H1 (cell line): ENCODE results near the gene PSMB3. TPM values are rescaled to one million over a fixed set of nuclear protein-coding genes. Genes with fewer than 3 reads are reported as not detected.

Experiments used
- CTCF ChIA-PET: fragments of 300-600 bp; sonication (Branson Sonifier 250); formaldehyde crosslinking; loops from one replicate; lab custom pipeline; 2021; ENCODE audit not compliant: partially characterized antibody; lab: Charles Lee
- POLR2A ChIA-PET: fragments of 300-600 bp; sonication (Branson Sonifier 250); formaldehyde crosslinking; loops from one replicate; lab custom pipeline; 2021; ENCODE audit warnings: inconsistent platforms; ENCODE audit not compliant: partially characterized antibody; lab: Charles Lee
- DNase-seq, 2 experiments: peaks; one replicate each; pipeline versions ENCODE4 v3.0.0 to v3.0.0-alpha.2; 2010 to 2022; ENCODE audit warnings: low spot score in 2 of 2, low read depth in 1 of 2, mixed read lengths in 1 of 2
- FAIRE-seq: peaks from 2 replicates; lab custom pipeline; 2011; peaks lifted over from hg19 to GRCh38; lab: Jason Lieb, UNC
- H2AFZ ChIP-seq: 2 replicates; pipeline ENCODE4 v1.8.1; 2012; ENCODE audit warnings: low read length, inconsistent platforms
- H2AK5ac ChIP-seq: 2 replicates; pipeline ENCODE4 v1.6.1; 2013; ENCODE audit warnings: low read depth, low read length
- H2BK120ac ChIP-seq: replicated peaks from 2 replicates; pipeline ENCODE3; 2013; ENCODE audit warnings: low read depth, low read length, inconsistent platforms
- H2BK12ac ChIP-seq: 2 replicates; pipeline ENCODE4 v1.6.1; 2013; ENCODE audit warnings: low read depth, low read length
- H2BK15ac ChIP-seq: 2 replicates; pipeline ENCODE4 v1.6.1; 2013; ENCODE audit warnings: low read length
- H2BK20ac ChIP-seq: 2 replicates; pipeline ENCODE4 v1.6.1; 2013; ENCODE audit warnings: low read length
- H2BK5ac ChIP-seq: 2 replicates; pipeline ENCODE4 v1.6.1; 2013; ENCODE audit warnings: low read depth, low read length
- H3K14ac ChIP-seq: 2 replicates; pipeline ENCODE4 v1.6.1; 2013; ENCODE audit warnings: inconsistent platforms; ENCODE audit not compliant: insufficient read length
- H3K18ac ChIP-seq: 2 replicates; pipeline ENCODE4 v1.6.1; 2013; ENCODE audit warnings: low read length; ENCODE audit errors: extremely low read depth
- H3K23ac ChIP-seq: 2 replicates; pipeline ENCODE4 v1.6.1; 2013; ENCODE audit warnings: inconsistent platforms; ENCODE audit not compliant: insufficient read length
- H3K23me2 ChIP-seq: 2 replicates; pipeline ENCODE4 v1.6.1; 2013; ENCODE audit warnings: low read depth, low read length
- H3K27ac ChIP-seq: 2 replicates; pipeline ENCODE4 v1.6.1; 2011; ENCODE audit warnings: low read depth, low read length, inconsistent platforms
- H3K27me3 ChIP-seq, 4 experiments: replicated peaks in 1 of 4; 1 replicate in 1 of 4; 2 replicates in 3 of 4; pipeline versions ENCODE4 v1.6.1 to v1.8.1; 2011 to 2013; ENCODE audit warnings: low read length in 3 of 4, mild to moderate bottlenecking in 3 of 4, inconsistent platforms in 2 of 4, mixed read lengths in 2 of 4, moderate library complexity in 1 of 4; ENCODE audit not compliant: control insufficient read depth in 3 of 4, insufficient read depth in 3 of 4; ENCODE audit errors: extremely low read depth in 1 of 4
- H3K36me3 ChIP-seq, 4 experiments: 2 replicates each; pipeline versions ENCODE4 v1.6.1 to v1.8.1; 2011 to 2013; ENCODE audit warnings: mild to moderate bottlenecking in 4 of 4, low read length in 3 of 4, moderate library complexity in 2 of 4, control low read depth in 1 of 4, inconsistent platforms in 1 of 4; ENCODE audit not compliant: insufficient read depth in 4 of 4, control insufficient read depth in 2 of 4
- H3K4ac ChIP-seq: replicated peaks from 2 replicates; pipeline ENCODE3; 2013; ENCODE audit warnings: low read length, low read depth, mixed read lengths, inconsistent platforms; ENCODE audit not compliant: insufficient read length
- H3K4me1 ChIP-seq, 4 experiments: replicated peaks in 1 of 4; 1 replicate in 1 of 4; 2 replicates in 3 of 4; pipeline versions ENCODE4 v1.6.1 to v1.8.1; 2011 to 2013; ENCODE audit warnings: low read length in 3 of 4, inconsistent platforms in 2 of 4, mixed read lengths in 1 of 4; ENCODE audit not compliant: insufficient read depth in 4 of 4, control insufficient read depth in 3 of 4
- H3K4me2 ChIP-seq, 2 experiments: 2 replicates each; pipeline versions ENCODE4 v1.6.1 to v1.8.1; 2011 to 2013; ENCODE audit warnings: low read depth in 2 of 2, low read length in 2 of 2, control low read depth in 1 of 2, inconsistent platforms in 1 of 2, mild to moderate bottlenecking in 1 of 2; ENCODE audit not compliant: insufficient read depth in 1 of 2
- H3K4me3 ChIP-seq, 4 experiments: fragments of 200-600, 300-600 bp in 1 of 4; sonication (generic), shearing (Covaris generic), sonication (Bioruptor Twin) in 1 of 4; 2 replicates each; pipeline versions ENCODE4 v1.5.1 to v1.8.1; 2011 to 2016; ENCODE audit warnings: low read length in 4 of 4, low read depth in 3 of 4, control low read depth in 2 of 4, inconsistent platforms in 2 of 4, mild to moderate bottlenecking in 2 of 4, mixed read lengths in 1 of 4, moderate library complexity in 1 of 4; ENCODE audit not compliant: insufficient read depth in 2 of 4; ENCODE audit errors: extremely low read depth in 1 of 4
- H3K56ac ChIP-seq: replicated peaks from 2 replicates; pipeline ENCODE3; 2013; ENCODE audit warnings: low read depth, mild to moderate bottlenecking, mixed read lengths, low read length, inconsistent platforms; ENCODE audit not compliant: insufficient read length
- H3K79me1 ChIP-seq: 2 replicates; pipeline ENCODE4 v1.6.1; 2013; ENCODE audit warnings: low read depth, low read length, control low read depth
- H3K79me2 ChIP-seq, 2 experiments: 2 replicates each; pipeline versions ENCODE4 v1.6.1 to v1.8.1; 2012 to 2013; ENCODE audit warnings: low read length in 2 of 2, mild to moderate bottlenecking in 2 of 2, inconsistent platforms in 1 of 2; ENCODE audit not compliant: insufficient read depth in 2 of 2, control insufficient read depth in 1 of 2
- H3K9ac ChIP-seq, 4 experiments: replicated peaks in 1 of 4; 1 replicate in 1 of 4; 2 replicates in 3 of 4; pipeline versions ENCODE4 v1.6.1 to v1.8.1; 2011 to 2013; ENCODE audit warnings: low read depth in 3 of 4, low read length in 3 of 4, control low read depth in 2 of 4, mild to moderate bottlenecking in 2 of 4, moderate library complexity in 2 of 4, inconsistent platforms in 1 of 4; ENCODE audit errors: extremely low read depth in 1 of 4
- H3K9me3 ChIP-seq, 2 experiments: 2 replicates each; pipeline versions ENCODE4 v1.6.1 to v1.8.1; 2012 to 2013; ENCODE audit warnings: mild to moderate bottlenecking in 2 of 2, moderate library complexity in 2 of 2, control low read depth in 1 of 2, inconsistent platforms in 1 of 2, low read depth in 1 of 2, low read length in 1 of 2, mixed read lengths in 1 of 2; ENCODE audit not compliant: insufficient read depth in 2 of 2
- H4K20me1 ChIP-seq, 2 experiments: replicated peaks in 1 of 2; 2 replicates each; pipeline versions ENCODE3 to v1.8.1; 2011 to 2013; ENCODE audit warnings: inconsistent platforms in 2 of 2, low read length in 2 of 2, mild to moderate bottlenecking in 1 of 2; ENCODE audit not compliant: insufficient read depth in 2 of 2, control insufficient read depth in 1 of 2
- H4K5ac ChIP-seq: 2 replicates; pipeline ENCODE4 v1.6.1; 2013; ENCODE audit warnings: low read length, low read depth, mixed read lengths, inconsistent platforms; ENCODE audit not compliant: insufficient read length
- H4K8ac ChIP-seq: 2 replicates; pipeline ENCODE4 v1.8.0; 2013; ENCODE audit warnings: mild to moderate bottlenecking, moderate library complexity, low read length, inconsistent platforms; ENCODE audit not compliant: insufficient read depth; ENCODE audit errors: extremely low read depth
- H4K91ac ChIP-seq: replicated peaks from 2 replicates; pipeline ENCODE3; 2013; ENCODE audit warnings: low read length, mixed read lengths, inconsistent platforms; ENCODE audit not compliant: insufficient read length
- ATF2 ChIP-seq: IDR thresholded peaks from 2 replicates; pipeline ENCODE4 v1.6.1; 2012; ENCODE audit warnings: low read length, inconsistent platforms
- ATF3 ChIP-seq: IDR thresholded peaks from 2 replicates; pipeline ENCODE4 v1.6.1; 2011; ENCODE audit warnings: low read depth, mild to moderate bottlenecking, low read length; ENCODE audit not compliant: insufficient read depth
- CBX8 ChIP-seq: fragments of 300-800, 300-1000 bp; sonication (generic); IDR thresholded peaks from 2 replicates; pipeline ENCODE4 v1.7.1; 2016; ENCODE audit warnings: low read depth, low read length, borderline replicate concordance
- E2F6 ChIP-seq: IDR thresholded peaks from 2 replicates; pipeline ENCODE4 v1.6.1; 2012; ENCODE audit warnings: inconsistent platforms
- PHF8 ChIP-seq: fragments of 200-600 bp; sonication (generic); conservative IDR thresholded peaks from 2 replicates; pipeline ENCODE4 v1.7.1; 2012; ENCODE audit warnings: low read depth, mild to moderate bottlenecking, inconsistent platforms, low read length, moderate library complexity
- SIN3A ChIP-seq, 2 experiments: IDR thresholded peaks in 1 of 2; conservative IDR thresholded peaks in 1 of 2; 2 replicates each; pipeline ENCODE4 v1.6.1; 2011 to 2012; ENCODE audit warnings: low read length in 2 of 2, improper control_type of control experiment in 1 of 2, low read depth in 1 of 2, mild to moderate bottlenecking in 1 of 2
- SIX5 ChIP-seq: IDR thresholded peaks from 2 replicates; pipeline ENCODE4 v1.6.1; 2011; ENCODE audit warnings: mild to moderate bottlenecking, low read depth, low read length
- TEAD4 ChIP-seq: IDR thresholded peaks from 2 replicates; pipeline ENCODE4 v1.6.1; 2012; ENCODE audit warnings: low read depth, low read length, inconsistent platforms, mixed read lengths
- WGBS, 2 experiments: shearing (Covaris generic) in 1 of 2; methylation state at CpG; one replicate each; pipeline versions ENCODE4 v1.1.6 to v1.1.7; 2013 to 2015; ENCODE audit warnings: low lambda C conversion rate in 2 of 2, mixed read lengths in 2 of 2, inconsistent platforms in 1 of 2, low coverage in 1 of 2, missing lambda C conversion rate in 1 of 2; ENCODE audit not compliant: insufficient replicate concordance in 2 of 2, insufficient coverage in 1 of 2, insufficient read length in 1 of 2; ENCODE audit errors: extremely low coverage in 1 of 2, missing lambda C conversion rate in 1 of 2; 5-methylcytosine and 5-hydroxymethylcytosine counted together
- polyA plus RNA-seq, 7 experiments: library from polyadenylated mRNA; depleted of rRNA in 3 of 7; stranded (reverse) in 5 of 7; unstranded in 2 of 7; fragments of >200 nt in 5 of 7; fragments of 200-250 nt in 2 of 7; gene quantifications; 1 replicate in 5 of 7; 2 replicates in 1 of 7; 4 replicates in 1 of 7; pipeline versions ENCODE4 v1.2.1 to v1.2.3, GENCODE V29; 2011 to 2013; ENCODE audit warnings: missing spikeins in 2 of 7, mixed read lengths in 2 of 7
- total RNA-seq: library from RNA; stranded (reverse); fragmentation: NEBNext Ultra II Directional; extraction: Animal tissue kit (Norgen Biotek cat#: 25700); gene quantifications from 2 replicates; pipeline ENCODE4 v1.2.1, GENCODE V29; 2021

Gene PSMB3
- total and polyA plus RNA-seq, 2 of the 8 experiments (the other 6 are each of a cell fraction or from before 2014, with no cell fraction given), result 291 to 914 TPM

GRCh38 chr17:38729368-38729885, 23.1 kb upstream of the PSMB3 start:
- Histone ChIP-seq H3K23ac (no peak overlapping the region), H4K8ac (peak overlapping the region; percentile 92), H3K79me2 (no peaks in the 10 kb centered on the region), H2BK20ac (no peak overlapping the region), H3K23me2 (peaks cover 9% of the 10 kb centered on the region; the same call in 1 of the 2 replicates), H2AK5ac (no peak overlapping the region), H3K9me3 (no peaks in the 10 kb centered on the region), H3K27me3 (peaks cover 0 to 17% (median 7%) of the 10 kb centered on the region in 4 experiments; a peak in 3 of 7 replicates), H2BK5ac (no peak overlapping the region; the same call in 1 of the 2 replicates), H2BK12ac (peak overlapping the region; percentile 75; the same call in 1 of the 2 replicates), H2BK120ac (no peak overlapping the region), H2BK15ac (peak overlapping the region; percentile 81; the same call in 1 of the 2 replicates), H3K27ac (no peak overlapping the region), H3K56ac (no peak overlapping the region), H3K4me1 (peaks cover 0 to 10% (median 5%) of the 10 kb centered on the region in 4 experiments; a peak in 5 of 7 replicates), H3K9ac (peak overlapping the region in 1 of 4 experiments; percentile 66; a peak in 3 of 7 replicates), H3K4ac (no peak overlapping the region), H3K4me2 (peak overlapping the region; percentile 88 to 94), H3K4me3 (peak overlapping the region; percentile 48 to 72 (median 63)), H2AFZ (no peak overlapping the region), H3K36me3 (peaks cover 0 to 3% (median 0%) of the 10 kb centered on the region in 4 experiments; a peak in 2 of 8 replicates), H4K5ac (no peak overlapping the region), H4K91ac (peak overlapping the region; percentile 77), H3K14ac (no peak overlapping the region), H4K20me1 (peaks cover 4 to 21% of the 10 kb centered on the region in 2 experiments), H3K79me1 (no peaks in the 10 kb centered on the region), H3K18ac (peak overlapping the region; percentile 83; the same call in 1 of the 2 replicates)
- FAIRE-seq (no peak), DNase-seq (no peak)
- ChIA-PET CTCF (interaction anchor here (0.9 to 2.0 kb wide), 14 partner anchors 11 to 149 kb away, joined by 3 to 14 read pairs (median 4); no protein-coding TSS in a partner anchor), POLR2A (interaction anchor here (0.8 to 7.0 kb wide), 5 partner anchors 10 to 20 kb away, joined by 3 to 40 read pairs (median 10); no protein-coding TSS in a partner anchor)
- WGBS, 2 experiments, result 42% methylated on average over 14 of the region's 14 CpGs; no CpG with 5 or more reads in 1 of the 2 experiments
- no peak for TF ChIP-seq SIX5
- TF ChIP-seq ATF2, result no peak
- no peak for TF ChIP-seq CBX8
- TF ChIP-seq SIN3A (conservative IDR thresholded peaks at IDR 0.05 in 1 of 2, IDR thresholded peaks at IDR 0.05 in 1 of 2; ENCODE audit: low read depth in 1 of 2, low read length in 2 of 2), result no peak
- no peak for TF ChIP-seq TEAD4
- TF ChIP-seq PHF8, result no peak
- no peak for TF ChIP-seq ATF3
- TF ChIP-seq E2F6, result no peak
